Suppressor macrophage (primary cell): ENCODE data around the gene NCKAP5L.
"Not testable (repeated sequence)": the region's sequence is repeated elsewhere in the genome, so short reads cannot be mapped to it uniquely, and the experiment has no call there.

ENCODE experiments used
- DNase-seq, 4 experiments: peaks; one replicate each; pipeline ENCODE4 v3.0.0-alpha.2; 2020 to 2022
- total RNA-seq, 17 experiments: gene quantifications; one replicate each; lab custom pipeline; 2026; ENCODE audit warnings: mixed read lengths in 6 of 17, inconsistent platforms in 3 of 17; lab: John Stamatoyannopoulos, UW

The NCKAP5L gene, protein sequence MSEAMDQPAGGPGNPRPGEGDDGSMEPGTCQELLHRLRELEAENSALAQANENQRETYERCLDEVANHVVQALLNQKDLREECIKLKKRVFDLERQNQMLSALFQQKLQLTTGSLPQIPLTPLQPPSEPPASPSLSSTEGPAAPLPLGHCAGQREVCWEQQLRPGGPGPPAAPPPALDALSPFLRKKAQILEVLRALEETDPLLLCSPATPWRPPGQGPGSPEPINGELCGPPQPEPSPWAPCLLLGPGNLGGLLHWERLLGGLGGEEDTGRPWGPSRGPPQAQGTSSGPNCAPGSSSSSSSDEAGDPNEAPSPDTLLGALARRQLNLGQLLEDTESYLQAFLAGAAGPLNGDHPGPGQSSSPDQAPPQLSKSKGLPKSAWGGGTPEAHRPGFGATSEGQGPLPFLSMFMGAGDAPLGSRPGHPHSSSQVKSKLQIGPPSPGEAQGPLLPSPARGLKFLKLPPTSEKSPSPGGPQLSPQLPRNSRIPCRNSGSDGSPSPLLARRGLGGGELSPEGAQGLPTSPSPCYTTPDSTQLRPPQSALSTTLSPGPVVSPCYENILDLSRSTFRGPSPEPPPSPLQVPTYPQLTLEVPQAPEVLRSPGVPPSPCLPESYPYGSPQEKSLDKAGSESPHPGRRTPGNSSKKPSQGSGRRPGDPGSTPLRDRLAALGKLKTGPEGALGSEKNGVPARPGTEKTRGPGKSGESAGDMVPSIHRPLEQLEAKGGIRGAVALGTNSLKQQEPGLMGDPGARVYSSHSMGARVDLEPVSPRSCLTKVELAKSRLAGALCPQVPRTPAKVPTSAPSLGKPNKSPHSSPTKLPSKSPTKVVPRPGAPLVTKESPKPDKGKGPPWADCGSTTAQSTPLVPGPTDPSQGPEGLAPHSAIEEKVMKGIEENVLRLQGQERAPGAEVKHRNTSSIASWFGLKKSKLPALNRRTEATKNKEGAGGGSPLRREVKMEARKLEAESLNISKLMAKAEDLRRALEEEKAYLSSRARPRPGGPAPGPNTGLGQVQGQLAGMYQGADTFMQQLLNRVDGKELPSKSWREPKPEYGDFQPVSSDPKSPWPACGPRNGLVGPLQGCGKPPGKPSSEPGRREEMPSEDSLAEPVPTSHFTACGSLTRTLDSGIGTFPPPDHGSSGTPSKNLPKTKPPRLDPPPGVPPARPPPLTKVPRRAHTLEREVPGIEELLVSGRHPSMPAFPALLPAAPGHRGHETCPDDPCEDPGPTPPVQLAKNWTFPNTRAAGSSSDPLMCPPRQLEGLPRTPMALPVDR (N-terminal part only)
- 5.3 to 79.0 (median 34.2) reads per million in 17 experiments for total RNA-seq

DNA sequence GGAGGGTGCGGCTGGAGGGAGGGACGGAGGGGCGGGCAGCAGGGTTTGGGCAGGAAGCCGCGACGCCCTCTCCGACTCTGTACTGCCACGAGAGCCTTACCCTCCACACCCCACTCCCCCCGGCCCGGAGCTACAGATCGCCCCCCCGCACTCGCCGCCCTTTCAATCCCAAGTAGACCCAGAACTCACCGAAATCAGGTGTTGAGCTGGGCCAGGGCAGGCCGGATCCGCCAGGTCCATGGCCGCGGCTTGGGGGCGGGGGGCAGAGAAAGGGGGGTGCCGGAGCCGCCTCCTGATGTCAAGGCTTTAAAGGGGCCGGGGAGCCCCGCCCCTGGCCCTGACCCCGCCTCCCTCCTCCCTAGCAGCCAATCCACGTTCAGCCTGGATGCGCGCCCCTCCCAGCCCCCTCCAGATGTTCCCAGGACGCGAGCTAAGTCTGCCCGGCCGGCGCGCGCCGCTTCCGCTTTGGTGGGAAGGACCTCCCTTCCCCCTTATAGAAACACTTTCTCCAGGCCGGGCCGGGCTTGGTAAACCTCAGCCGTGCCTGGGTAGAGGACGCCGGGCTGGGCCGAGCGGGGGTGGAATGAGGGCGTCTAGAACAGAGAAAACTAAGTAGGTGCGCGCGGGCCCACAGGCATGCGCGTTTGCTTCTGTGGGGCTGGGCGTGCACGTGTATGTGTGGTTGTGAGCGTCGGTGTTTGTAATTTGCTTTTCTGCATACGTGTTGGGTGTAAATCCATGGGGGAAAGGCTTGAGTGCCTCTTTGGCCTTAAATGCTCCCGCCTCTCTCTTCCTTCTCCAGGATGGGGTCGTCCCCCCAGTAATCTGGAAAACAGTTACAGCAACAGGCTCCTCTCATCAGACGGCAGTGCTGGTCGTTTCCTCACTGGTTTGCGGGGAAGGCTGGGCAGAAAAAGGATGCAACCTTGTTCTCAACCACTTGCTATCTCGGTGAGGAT lies at the start of gene NCKAP5L:
Gene NCKAP5L, minus strand, starts transcription at position 281 of the 959 bp plus-strand sequence. CDS start 24,369 bp downstream, outside the sequence.
- peak; percentile 97 to 99 (median 98) for DNase-seq

DNA sequence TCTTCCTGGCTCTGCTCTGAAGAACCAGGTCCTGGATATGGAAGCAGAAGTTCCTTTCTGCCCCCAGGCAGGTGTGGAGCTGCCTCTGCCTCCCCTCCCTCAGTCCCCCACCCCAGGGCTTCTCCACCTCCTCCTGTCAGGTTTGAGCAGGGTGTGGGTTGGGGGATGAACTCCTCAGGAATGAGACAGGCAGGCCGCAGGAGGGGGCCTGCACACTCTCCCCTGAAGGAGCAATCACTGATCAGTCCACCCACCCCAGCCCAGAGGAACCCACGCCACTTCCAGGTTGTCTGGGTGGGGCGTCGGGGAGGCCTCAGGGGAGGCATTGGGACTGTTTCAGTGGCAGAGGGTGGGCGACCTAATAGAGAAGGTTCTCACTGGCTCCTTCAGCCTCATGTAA lies 48.9 kb upstream of the NCKAP5L start:
- no peak for DNase-seq

DNA sequence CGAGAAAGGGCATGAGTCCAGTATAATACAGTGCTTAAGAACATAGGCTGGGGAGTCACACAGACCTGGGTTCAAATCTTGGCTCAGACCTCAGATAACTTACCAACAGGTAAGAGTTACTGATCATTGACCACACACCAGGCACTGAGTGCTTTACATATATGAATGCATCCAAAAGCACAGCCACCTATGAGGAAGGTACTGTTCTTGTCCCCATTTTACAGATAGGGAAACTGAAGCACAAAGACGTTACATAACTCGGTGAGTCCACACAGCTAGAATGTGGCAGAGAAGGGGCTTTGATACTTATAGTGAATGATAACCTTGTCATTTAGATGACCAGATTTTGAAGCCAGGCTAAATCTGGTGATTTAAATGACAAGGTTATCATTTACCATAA lies 47.9 kb upstream of the NCKAP5L start:
- no peak for DNase-seq

DNA sequence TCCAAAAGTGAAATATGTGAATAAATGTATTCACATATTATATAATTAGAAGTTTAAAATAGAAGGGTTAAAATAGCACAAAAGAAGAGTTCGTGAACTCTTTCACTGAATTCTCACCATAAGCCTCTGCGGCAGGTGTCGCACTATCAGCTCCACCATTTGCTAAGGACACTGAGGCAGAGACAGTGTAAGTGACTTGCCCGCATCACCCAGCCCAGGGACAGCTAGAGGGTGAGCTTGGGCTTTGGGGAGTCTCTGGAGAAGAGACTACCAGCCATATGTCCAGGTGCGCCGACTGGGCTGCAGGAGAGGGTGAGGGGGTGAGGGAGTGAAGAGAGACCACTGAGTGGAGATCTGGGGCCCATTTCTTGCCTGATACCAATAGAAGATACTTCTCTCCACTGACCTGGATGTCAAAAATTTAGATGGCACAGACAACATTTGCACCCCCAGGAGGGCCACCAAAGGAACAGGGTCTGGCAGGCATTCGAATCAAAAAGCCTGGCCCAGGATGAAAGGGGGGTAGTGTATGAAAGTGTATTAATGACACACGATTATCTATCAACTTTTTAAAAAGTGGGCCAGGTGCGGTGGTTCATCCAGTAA lies 47.0 kb upstream of the NCKAP5L start:
- no peak for DNase-seq

DNA sequence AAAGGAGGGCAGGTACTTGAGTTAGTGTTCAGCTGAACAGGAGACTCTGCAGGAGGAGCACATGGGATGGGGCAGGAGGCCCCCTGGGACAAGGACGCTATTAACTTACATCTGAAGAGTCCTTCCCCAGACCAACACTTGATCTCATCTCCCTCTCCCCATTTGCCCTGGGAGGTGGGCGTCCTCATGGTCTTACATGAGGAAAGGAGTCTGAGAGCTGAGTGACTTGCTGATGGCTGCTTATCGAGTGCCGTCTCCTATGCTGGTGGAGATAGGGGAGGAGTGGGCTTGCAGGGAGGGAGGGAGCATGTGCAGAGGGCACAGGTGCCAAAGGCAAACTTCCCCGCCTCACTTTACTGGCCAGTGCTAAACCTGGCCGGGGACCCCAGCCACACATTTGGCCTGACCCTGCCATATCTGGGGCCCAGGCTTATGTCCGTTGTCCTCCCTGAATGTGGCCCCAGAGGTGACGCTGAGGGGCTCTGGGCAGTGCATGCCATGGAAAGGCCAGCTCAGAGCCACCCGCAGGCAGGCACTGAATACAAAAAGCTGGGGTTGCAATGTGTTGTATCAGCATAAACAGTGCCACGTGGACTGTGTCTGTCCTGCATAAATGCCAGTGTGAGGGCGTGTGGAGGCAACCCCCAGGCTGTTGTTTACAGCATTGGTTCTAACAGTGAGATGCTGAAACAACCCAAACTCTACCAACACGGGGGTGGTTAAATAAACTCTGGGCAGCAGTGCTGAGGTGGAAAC lies 46.1 kb upstream of the NCKAP5L start:
- peak in 2 of 4 experiments; percentile 13 to 16 for DNase-seq

DNA sequence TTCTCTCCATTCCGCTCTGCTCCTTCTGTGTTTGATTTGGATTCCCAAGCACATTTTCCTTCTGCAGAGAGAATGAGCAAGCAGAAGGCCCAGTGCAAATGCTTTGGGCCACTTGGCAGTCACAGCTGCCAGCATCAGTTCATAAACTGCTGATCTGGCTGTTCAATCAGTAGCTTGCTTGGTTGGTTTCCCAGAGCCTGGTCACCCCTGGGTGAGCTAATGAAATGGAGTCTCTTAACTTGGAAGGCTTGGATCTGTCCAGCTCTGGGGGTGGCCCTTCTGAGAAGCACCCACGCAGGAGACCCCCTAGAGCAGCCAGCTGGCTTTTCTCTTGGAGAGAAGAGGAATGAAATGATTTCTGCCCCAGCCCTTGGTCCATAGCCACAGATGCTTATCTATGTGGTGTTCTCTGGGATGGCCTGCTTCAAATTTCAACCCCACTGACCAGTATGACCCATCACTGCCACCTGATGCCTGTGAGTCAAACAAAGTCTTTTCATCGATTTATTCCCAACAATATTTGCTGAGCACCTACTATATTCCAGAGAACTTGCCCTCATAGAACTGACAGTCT lies 45.2 kb upstream of the NCKAP5L start:
- no peak for DNase-seq

DNA sequence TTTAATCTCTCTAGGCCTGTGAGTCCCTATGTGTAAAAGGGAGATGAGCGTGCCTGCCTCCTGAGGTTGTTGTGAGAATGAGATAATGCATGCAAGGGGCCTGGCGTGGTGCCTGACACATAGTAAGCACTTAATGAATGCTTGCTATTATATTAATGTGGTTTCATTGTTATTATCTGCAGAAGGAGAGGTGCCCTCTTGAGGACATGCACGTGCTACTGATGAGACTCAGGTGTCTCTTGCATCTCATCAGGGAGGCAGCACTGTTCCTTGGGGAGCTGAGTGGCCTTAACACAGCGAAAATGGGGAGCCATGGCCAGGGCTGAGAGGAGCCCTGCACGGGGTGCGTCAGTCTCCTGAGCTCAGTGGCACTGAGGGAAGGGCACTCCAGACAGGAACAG lies 44.6 kb upstream of the NCKAP5L start:
- DNase-seq = no peak

DNA sequence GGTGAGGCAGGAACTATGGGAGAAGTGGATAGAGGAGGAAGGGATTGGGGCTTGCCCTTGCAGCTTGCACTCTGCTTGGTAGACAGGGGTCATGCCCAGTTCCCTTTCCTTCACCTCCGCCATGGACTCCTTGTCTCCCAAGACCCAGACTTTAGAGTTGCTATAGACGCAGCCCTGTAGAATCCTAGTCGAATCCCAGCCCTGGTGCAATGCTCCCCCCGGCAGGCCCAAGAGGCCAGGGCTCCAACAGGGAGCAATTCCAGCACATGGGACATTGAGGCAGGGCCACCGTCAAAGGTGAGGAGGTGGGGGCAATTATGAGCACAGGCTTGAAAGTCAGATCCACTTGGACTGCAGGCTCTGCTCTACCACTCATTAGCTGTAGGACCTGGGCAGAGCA lies 44.2 kb upstream of the NCKAP5L start:
- no peak for DNase-seq

DNA sequence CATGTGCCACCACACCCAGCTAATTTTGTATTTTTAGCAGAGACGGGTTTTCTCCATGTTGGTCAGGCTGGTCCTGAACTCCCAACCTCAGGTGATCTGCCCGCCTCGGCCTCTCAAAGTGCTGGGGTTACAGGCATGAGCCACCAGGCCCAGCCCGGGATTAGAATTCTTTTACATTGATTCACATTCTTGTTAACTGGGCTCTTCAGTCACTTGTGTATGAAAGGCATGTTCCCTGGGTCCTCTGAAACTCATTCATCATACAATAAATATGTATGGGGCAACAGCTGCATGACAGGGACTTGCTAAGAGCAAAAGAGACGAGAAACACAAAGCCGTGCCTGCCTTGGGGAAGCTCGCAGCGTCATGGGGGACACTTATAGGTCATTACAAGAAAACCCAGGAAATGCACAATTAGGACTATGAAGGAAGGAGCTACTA lies 43.6 kb upstream of the NCKAP5L start:
- not testable (repeated sequence) for DNase-seq

DNA sequence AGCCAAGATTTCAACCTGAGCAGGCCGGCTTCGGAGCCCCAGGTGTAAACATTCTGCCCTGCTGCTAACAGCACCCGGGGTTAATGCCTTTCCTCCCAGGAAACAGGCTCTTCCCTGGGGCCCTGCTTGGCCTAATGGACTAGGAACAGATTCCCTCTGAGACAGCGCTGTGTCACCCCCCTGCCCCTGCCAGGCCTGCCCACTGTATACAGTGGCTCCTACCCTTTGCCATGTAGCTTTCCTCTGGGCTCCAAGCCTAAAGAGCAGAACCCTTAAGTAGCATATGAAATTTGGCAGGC lies 43.0 kb upstream of the NCKAP5L start:
- DNase-seq = no peak

DNA sequence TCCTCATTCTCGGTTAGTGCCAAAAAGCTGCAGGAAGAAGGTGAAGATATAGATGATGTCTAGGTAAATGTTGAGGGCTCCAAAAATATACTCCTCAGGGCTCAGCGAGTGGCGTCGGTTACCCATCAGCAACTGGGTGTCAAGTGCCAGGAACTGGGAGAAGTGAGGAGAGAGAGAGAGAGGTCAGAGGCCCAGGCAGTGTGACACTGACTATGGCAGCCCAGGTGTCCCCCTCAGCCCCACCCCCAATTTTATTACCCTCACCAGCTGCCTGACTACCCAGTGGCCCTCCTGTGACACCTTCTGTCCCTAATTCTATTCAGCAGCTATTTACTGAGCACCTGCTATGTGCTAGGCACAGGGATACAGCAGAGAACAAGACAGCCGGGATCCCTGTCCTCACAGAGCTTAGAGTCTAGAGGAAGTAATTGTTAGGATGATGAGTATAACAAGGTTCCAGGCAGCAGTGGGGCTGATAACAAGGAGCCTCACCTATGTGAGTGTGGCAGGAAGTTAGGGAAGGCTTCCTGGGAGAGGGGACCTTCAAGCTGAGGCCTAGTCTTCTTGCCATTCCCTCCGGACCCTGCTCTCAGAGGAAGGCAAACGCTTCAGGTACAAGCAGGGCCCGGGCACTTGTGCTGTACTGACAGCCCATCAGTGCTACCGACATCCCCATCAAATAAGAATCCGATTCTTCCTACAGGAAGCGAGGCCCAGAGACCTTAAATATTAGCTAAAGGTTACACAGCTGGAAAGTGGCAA lies 42.5 kb upstream of the NCKAP5L start:
- no peak for DNase-seq

DNA sequence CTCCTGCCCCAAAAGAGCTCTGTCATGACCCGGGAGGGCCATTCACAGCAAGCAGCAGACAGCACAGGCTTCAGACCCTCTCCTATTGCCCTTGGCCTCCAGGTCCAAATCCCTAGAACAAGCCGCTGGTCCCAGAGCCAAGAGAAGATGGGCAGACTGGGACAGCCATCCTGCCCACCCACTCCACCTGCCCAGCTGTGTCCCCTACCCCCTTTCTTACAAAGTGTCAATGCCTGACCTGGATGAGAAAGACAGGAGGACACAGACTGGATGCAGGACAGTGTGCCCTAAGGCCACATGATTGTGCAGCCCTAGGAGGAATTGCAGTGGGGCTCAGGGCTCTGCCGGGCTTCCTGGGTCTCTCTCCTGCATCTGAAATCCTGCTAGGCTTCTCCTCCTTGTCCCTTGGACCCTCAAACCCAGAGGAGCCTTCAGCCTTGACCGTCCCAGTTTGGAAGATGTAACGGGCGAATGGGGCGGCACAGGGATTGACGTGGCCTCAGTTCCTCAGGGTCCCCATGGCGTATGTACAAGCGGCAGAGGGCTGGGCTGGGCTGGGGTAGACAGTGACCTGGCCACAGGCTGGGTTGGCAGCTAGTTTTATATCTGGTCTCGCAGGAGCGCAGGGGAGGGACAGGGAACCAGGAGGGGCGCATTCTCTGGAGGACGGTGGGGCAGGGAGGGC lies 41.7 kb upstream of the NCKAP5L start:
- DNase-seq = no peak

DNA sequence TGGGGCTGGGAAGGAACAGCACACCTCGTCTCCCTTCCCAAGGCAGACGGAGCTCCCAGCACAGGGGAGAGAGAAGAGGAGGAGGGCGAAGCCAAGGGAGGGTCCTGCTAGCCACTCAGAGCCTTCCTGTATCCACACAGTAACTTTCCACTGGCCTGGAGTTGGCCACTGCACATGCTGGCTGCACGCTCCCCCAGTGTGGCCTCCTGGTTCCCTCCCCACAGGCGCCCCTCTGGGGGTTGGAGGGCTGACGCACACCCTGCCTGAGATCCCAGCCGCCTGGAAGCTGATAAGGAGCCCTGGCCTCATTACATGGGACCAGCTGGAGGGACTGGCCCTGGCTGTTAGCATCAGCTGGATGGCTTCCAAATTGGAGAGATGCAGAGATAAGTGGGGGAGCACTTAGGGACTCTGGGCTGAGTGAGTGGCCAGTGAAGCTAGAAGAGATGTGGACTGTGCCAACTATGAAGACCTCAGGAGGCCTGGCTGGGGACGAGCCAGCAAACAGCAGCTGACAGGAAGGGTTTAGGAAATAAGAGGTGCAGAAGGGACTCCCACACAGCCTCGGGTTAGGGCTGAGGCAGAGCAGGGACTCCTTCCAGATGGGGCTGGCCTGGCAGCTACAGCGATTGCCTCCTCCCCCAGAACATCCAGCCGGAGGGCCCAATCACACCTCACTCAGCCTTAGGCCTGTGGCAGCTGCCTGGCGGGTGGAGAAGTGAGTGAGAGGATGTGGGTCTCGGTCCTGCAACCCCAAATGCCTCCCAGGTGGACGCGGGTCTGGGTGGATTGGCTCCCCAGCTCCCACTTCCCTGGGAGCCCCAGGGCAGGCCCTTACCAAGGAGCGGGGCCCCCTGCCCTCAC lies 41.0 kb upstream of the NCKAP5L start:
- peak; percentile 55 to 86 (median 76) for DNase-seq

DNA sequence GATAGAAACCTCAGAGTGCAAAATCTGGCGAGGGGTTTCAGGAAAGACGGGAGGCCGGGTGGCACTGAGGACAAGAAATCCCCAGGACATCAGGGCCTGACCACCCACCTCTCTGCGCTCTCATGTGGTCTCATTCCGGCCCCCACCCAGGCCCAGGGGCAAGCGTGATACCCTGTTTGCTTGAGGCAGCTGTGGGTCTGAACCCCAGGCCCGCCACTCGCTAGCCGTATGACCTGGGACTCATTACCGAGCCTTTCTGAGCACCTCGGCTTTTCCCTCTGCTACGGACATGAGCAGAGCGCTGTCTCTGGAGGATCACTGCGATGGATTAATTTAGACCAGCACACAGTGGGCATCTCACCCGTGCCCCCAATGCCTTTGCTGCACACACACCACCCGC lies 40.2 kb upstream of the NCKAP5L start:
- DNase-seq = no peak

DNA sequence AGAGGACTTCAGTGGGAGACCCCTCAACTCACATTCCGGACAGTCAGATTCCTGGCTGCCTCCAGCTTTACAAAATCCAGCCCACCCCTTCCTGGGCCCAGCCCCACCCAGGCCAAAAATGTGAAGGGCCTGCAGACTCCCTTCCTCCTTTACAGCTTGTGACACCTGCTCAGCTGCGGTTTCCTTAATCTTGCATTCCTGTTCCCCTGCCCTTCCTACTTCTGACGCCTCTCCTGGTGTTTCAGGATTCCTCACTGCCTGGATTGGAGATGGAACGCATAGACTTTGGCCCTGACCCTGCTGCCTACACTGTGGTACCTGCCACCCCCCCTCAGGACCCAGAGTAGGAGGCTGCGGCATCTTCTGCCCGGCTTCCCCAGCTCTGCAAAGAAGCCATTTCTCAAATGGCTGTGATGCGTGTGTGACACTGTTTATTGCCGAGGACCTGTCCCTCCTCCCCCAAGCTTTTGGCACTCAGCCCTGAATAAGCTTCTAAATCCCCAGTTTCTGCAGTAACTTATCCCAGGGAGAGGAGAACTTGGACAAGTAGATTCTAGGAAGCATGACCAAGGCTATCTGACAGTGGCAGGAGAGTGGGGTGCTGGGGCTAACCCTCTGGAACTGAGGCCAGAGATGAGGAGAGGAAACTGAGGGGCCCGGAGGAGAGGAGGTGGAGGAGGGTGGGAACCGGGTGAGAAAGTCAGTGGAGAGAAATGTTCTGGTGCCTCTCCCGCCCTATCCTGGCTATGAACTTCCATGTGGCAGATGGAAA lies 39.5 kb upstream of the NCKAP5L start:
- DNase-seq = no peak

DNA sequence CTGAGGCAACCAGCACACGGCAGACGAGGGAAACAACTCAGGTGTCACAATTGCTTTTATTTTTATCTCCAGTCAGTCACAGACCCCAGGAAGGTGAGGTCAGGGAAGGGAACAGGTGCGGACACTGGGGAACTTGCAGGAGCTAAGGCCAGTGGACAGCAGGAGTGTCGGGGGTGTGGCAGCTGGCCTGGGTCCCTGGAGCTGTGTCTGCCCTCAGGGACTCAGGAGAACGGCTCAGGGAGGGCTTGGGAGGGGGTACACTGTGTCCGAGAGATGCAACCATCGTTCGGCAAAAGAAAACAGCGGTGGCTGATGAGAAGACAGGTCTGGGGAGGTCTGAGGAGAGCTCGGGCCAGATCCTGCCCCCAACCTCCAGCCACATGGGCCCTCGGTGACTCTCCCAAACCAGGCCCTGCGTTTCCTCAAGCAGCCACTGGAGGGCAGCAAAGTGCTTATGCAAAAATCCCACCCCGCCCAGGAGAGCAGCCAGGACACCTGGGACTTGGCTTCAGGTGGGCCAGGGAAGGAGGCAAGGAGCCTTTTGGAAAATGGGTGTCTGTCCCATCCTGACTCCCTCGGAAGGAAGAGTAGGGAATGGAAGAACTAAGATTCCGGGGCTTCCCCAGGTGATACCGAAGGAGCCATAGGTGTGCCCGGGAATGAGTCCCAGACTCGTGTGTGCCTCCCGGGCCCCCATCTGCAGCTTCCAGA lies 38.8 kb upstream of the NCKAP5L start:
- DNase-seq = peak; percentile 73 to 84 (median 79)
